ENCODE measurements around the gene LRRC59.
"Not testable (repeated sequence)": the region's sequence is repeated elsewhere in the genome, so short reads cannot be mapped to it uniquely, and the experiment has no call there.

LRRC59 gene

DNA sequence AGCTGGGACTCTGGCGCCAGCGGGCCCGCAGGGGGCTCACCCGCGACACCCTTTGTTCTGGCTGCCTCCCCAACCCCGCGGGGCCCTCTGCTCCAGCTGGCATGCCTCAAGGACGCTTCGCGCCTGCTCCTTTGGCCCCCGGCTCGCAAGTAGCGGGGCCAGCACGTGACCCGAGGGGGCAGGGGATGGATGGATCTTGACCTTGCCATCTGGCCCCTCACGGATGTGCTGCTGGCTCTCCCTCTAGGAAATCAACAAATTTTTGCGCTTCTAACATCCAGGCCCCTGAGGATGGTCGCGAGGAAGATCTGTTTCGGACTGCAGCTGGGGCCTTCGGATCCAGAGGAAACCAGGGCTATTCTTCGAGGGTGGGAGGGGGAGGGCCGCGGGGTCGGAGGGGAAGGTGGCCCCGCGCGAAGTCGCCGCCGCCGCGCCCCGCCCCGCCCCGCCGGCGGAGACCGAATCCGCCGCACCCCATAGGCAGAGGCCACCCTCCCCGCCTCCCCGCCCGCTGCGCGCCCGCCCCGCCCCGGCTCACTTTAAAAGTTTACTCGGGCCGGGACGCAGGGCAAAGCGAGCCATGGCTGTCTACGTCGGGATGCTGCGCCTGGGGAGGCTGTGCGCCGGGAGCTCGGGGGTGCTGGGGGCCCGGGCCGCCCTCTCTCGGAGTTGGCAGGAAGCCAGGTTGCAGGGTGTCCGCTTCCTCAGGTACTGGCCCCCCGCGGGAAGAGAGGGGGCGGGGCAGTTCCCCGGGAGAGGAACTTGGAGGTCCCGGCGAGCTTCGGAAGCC is 28.6 kb upstream of the LRRC59 start, which contains the start of gene ACSF2:
Gene ACSF2 (plus strand): TSS at position 537 of the 790 bp plus-strand sequence. CDS start 44 bp downstream, at position 581.
- DNase-seq (ENCODE audit: low read depth, low spot score), result peak; percentile 20
- peak within 1 kb of the TSS; percentile 69 for H3K4me3 ChIP-seq (ENCODE audit: low read length)

DNA sequence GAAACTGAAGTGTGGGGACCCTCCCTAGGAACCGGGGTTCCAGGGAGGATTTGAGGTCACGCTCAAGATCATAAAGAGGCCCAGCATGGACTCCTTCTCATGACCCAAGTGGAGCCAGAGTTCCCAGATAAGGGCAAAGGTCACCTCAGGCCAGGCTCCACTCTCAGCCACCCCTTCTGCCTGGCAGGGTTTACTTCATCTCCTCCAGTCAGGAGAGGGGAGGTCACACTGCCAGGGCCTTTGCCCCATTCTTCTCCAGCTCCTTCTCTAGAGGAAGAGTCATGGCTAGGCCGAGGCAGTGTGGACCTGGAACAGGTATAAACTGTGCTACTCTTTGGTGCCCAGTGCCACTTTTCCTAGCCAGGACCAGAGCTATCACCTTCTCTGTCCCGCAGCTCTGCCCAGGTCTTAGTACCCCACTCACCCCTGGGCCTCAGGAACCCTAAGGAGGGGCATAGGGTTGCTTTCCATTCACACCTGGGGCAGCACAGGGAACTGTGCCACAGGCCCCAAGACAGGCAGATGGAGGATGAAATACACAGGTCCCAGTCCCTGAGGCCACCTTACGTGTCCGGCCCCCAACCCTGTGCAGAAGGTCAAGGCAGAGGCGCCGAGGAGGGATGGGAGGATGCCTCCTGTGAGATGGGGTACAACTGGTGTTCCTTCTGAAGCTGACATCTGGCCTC is 27.8 kb upstream of the LRRC59 start:
- H3K4me3 ChIP-seq (ENCODE audit: low read length), result peak overlapping the region; percentile 69
- DNase-seq (ENCODE audit: low read depth, low spot score), result no peak

DNA sequence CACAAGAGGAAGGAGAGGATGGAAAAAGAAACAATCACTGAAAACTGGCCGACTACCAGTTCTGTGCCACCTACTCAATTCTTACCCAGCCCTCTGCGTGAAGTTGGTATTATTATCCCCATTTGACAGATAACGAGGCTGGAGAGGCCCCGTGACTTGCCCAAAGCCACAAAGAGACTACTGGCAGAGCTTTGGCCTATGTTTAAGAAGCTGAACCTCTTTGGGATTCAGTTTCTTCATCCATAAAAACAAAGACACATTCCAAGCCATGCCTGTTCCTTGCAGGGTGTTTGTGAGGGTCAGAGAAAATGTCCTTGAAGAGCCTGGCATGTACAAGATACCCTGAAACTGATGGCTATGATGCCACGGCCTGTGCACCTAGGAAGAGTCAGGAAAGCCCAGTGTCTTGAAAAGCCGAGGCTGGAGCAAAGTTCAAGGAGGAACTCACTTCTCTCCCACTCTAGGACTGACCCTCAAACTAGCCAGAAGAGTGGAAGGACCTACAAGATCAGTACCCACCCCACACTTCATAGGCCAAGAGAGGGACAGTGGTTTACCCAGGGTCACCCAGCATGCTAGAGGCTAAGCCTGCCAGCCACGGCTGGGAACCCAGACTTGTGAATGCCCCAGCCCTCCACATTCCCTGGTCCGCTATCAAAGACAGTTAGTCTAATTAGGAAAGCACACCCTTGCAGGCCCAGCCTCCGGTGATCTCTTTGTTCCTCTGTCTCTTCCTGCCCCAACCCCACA is 27.1 kb upstream of the LRRC59 start:
- DNase-seq (ENCODE audit: low read depth, low spot score), result no peak
- no peak overlapping the region for H3K4me3 ChIP-seq (ENCODE audit: low read length)

DNA sequence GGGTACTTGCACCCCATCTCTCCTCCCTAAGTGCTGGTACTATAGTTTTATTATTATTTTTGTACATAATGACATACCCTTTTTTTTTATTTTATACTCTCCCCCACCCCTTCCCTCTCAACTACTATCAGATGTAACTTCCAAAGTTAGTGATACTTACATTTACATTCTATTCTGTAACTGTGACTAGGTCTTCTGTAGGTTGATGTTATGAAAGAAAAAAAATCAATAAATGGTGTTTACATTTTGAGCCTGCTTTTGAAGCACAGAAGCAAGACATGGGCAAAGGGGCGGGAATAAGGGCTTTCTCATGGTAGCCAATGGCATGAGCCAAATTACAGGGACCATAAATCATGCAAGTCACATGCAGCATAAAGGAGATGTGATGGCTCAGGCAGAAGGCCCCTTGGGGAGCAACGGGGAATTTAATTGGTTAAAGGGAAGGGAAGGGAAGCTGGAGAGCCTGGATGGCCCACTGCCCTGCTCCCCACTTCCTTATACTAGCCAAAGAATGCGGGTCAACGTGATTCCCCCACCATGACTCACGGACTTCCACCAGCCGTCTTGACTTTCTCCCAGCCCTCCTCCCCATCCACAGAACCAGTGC is 26.3 kb upstream of the LRRC59 start:
- H3K4me3 ChIP-seq (ENCODE audit: low read length), result no peak overlapping the region
- DNase-seq (ENCODE audit: low read depth, low spot score), result peak; percentile 28

DNA sequence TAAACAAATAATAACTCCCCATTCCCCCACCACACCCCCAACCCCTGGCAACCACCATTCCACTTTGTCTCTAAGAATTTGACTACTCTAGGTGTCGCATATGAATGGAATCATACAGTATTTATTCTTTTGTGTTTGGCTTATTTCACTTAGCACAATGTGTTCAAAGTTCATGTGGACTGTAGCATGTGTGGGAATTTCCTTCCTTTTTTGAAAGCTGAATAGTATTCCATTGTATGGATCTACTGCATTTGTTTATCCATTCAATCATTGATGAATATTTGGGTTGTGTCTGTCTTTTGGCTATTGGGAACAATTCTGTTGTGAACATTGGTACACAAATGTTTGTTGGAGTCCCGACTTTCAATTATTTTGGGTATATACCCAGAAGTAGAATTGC is 25.4 kb upstream of the LRRC59 start:
- H3K4me3 ChIP-seq (ENCODE audit: low read length), result no peak overlapping the region
- DNase-seq (ENCODE audit: low read depth, low spot score), result no peak

DNA sequence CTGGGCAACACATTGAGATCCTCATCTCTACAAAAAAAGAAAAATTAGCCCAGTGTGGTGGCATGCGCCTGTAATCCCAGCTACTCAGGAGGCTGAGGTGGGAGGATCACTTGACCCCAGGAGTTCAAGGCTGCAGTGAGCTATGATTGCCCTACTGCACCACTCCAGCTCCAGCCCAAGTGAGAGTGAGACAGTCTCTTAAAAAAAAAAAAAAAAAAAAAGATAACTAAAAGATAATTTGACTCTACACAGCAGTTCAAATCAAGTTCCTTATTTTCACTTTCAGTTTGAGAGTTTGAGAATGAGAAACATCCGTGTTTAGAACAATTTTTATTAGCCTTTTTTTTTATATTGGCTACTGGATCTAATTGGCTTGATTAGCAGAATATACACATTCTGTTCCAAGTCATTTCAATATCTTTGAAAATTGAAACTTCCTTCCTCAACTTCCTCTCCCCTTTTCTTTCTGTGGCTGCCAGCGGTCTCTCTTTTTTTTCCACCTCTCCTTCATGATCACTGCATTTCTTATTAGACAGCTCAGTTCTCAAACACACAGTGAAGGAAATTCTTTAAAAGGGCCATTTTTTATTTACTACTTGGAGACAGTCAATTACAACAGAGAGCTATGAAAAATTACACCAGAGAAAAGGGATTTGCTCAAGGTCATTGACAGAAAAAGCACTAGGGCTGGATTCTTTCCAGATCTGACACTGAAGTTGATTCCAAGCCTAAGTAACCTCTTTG is 24.2 kb upstream of the LRRC59 start:
- H3K4me3 ChIP-seq (ENCODE audit: low read length), result peak overlapping the region; percentile 30
- peak; percentile 41 for DNase-seq (ENCODE audit: low read depth, low spot score)

DNA sequence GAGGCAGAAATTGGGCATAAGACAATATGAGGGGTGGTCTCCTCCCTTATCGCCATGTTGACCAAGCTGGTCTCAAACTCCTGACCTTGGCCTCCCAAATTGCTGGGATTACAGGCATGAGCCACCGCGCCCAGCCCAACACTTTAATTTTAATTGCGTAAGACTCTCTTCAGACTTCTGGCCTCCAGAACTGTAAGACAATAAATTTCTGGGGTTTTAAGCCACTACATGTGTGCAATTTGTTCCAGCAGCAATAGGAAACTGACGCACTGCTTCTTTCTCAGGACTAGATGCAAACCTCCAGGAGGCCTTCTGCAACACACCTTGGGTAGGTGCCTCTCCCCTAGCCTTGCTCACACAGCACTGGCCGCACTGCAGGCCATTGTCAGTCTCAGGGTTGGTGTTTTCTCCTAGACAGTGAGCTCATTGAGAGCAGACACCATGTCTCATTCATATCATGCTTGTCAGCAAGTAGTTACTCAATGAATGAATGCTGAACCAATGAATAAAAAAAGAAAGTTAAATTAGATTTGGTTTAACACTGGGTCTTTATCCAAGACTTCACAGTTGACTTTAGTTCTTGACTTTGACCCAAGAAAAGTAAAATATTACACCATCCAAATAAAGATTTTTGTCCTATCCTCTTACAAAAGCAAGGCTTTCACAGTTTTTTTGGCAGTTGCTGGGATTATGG is 23.2 kb upstream of the LRRC59 start:
- H3K4me3 ChIP-seq (ENCODE audit: low read length), result no peak overlapping the region
- no peak for DNase-seq (ENCODE audit: low read depth, low spot score)

DNA sequence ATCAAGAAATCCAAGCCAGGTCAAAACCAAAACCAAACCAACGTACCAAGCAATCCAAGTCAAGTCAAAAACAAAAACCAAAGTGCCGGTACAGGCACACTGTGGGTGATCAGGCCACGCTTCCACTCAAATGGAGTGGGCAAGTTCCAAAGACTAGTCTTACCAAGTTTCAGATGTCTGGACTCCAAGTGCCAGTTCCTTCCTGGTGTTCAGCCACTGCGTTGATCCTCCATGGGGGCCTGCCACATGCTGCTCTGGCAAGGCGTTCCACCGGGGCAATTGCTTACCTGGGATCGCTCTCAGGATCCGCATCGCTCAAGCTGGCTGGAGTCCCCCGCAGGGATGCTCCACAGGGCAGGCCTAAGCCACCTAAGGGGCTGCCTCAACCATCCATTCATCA is 22.3 kb upstream of the LRRC59 start:
- DNase-seq (ENCODE audit: low read depth, low spot score); H3K4me3 ChIP-seq (ENCODE audit: low read length): not testable (repeated sequence)

DNA sequence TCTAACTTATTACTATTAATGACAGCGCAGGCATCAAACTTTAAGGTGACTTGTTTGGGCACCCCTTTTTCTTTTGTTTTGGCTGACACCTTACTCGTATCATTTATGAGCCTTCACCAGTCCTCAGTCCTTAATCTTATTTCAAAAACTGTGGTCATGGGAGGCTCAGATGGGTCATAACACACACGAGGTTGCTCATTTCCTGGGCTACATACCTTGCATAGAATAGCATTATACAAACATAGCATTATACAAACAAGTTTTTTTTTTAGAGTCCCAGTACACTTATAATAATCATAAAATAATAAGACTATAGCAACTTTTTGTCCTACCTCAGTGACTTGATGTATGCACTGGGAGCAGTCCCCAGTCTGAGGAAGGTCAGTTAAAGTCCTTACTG is 17.5 kb upstream of the LRRC59 start:
- DNase-seq (ENCODE audit: low read depth, low spot score), result no peak
- H3K4me3 ChIP-seq (ENCODE audit: low read length), result no peak overlapping the region

DNA sequence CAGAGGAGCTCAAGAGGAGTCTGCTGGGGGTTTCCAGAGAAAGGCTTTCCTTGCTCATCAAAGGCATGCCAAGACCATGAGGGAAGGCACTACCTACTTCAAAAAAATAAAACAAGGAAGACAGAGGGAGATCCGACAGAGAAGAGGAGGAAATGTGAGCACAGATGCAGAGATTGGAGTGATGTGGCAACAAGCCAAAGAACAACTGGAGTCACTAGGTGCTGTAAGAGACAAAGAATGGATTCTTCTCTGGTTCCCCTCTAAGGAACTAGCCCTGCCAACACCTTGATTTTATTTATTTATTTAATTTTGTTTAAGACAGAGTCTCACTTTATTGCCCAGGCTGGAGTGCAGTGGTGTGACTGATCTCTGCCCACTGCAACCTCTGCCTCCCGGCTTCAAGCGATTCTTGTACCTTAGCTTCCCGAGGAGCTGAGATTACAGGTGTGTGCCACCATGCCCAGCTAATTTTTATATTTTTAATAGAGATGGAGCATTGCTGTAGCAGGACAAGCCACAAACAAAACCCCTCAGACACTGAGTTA is 14.9 kb upstream of the LRRC59 start:
- no peak overlapping the region for H3K4me3 ChIP-seq (ENCODE audit: low read length)
- DNase-seq (ENCODE audit: low read depth, low spot score), result no peak

DNA sequence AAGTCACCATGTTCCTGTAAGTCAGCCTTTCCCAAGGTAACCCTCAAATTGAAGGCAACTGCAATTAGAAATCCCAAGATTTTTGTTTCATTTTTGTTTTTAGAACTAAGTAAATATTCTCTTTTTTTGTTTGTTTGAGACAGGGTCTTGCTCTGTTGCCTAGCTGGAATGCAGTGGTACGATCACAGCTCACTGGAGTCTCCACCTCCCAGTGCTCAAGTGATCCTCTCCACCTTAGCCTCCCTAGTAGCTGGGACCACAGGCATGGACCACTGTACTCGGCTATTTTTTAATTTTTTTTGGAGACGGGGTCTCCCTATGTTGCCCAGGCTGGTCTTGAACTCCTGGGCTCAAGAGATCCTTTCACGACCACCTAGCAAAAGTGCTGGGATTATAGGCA is 10.6 kb upstream of the LRRC59 start:
- no peak for DNase-seq (ENCODE audit: low read depth, low spot score)
- no peak overlapping the region for H3K4me3 ChIP-seq (ENCODE audit: low read length)

DNA sequence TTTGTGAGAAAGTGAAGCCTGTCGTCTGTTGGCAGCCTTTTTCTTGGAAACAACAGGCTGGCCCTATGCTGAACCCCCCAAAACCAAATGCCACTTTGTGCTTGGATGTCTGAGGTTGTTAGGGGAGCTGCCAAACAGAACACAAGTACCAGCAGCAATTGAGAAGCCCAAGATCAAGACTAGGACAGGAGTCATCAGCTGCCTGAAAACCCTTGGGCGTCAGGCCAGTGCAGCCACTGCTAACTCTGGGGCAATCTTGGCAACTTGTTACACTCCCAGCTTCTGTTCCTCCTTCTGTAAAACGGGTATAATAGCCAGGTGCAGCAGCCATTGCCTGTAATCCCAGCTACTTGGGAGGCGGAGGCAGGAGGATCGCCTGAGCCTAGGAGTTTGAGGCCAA is 9.3 kb upstream of the LRRC59 start:
- H3K4me3 ChIP-seq (ENCODE audit: low read length), result no peak overlapping the region
- no peak for DNase-seq (ENCODE audit: low read depth, low spot score)

DNA sequence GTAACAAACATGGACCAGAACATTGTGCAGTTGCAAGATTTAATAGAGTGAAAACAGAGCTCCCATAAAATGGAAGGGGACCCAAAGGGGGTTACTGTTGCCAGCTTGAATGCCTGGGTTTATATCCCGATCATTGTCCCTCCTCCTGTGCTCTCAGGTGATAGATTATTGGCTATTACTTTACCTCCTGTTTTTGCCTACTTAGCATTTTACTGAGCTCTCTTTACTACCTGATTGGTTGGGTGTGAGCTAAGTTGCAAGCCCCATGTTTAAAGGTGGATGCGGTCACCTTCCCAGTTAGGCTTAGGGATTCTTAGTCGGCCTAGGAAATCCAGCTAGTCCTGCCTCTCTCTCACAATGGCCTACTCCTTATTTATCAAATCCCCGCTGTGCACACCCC is 8.0 kb upstream of the LRRC59 start:
- not testable (repeated sequence) for DNase-seq (ENCODE audit: low read depth, low spot score); H3K4me3 ChIP-seq (ENCODE audit: low read length)

DNA sequence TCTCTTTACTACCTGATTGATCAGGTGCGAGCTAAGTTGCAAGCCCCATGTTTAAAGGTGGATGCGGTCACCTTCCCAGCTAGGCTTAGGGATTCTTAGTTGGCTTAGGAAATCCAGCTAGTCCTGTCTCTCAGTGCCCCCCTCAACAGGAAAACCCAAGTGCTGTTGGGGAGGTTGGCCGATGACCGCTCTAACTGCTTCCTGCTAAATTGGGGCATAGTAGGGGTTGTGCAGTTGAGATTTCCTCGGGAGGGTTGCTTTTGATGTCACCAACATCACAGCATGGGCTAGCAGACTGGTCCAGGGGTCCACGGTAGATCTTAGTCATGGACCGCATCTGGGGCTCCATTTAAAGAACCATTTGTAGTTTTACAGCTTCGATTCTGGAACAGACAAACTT is 2.3 kb upstream of the LRRC59 start:
- not testable (repeated sequence) for DNase-seq (ENCODE audit: low read depth, low spot score); H3K4me3 ChIP-seq (ENCODE audit: low read length)

DNA sequence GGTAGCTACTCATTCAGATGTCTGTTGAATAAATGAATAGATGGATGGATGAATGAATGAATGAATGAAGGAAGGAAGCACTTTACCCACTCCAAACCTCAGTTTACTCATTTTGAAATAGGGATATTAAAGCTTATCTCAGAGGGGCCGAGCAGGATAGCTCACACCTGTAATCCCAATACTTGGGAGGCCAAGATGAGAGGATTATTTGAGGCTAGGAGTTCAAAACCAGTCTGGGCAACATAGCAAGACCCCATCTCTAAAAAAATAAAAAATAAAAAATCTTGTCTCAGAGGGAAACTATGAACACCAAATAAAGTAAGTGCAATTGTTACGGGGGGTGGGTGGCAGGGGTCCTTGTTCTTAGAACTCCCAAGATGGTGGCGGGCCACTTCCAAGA is 1.3 kb upstream of the LRRC59 start:
- not testable (repeated sequence) for DNase-seq (ENCODE audit: low read depth, low spot score)

DNA sequence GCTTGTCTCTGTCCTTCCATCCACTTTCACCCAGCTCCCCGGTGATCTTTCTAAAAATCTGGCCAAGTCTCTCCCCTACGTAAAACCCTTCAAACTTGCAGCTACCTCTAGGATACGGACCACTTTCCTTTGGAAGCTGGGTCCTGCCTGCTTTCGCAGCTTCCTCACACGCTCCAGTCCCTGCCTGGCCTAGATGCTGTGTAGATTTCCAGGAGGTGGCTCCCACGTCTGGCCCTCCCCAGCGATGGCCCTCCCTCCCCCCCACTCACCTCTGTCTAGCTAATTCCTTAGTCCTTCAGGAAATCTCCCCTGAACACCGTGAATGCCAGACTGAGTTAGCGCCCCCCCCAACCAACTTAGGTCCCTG is 579 bp upstream of the LRRC59 start:
- no peak for DNase-seq (ENCODE audit: low read depth, low spot score)
- H3K4me3 ChIP-seq (ENCODE audit: low read length), result peak overlapping the region; percentile 95

More for the DNA sequence above, 1.3 kb upstream of the LRRC59 start:
- not testable (repeated sequence) for H3K4me3 ChIP-seq (ENCODE audit: low read length)

DNA sequence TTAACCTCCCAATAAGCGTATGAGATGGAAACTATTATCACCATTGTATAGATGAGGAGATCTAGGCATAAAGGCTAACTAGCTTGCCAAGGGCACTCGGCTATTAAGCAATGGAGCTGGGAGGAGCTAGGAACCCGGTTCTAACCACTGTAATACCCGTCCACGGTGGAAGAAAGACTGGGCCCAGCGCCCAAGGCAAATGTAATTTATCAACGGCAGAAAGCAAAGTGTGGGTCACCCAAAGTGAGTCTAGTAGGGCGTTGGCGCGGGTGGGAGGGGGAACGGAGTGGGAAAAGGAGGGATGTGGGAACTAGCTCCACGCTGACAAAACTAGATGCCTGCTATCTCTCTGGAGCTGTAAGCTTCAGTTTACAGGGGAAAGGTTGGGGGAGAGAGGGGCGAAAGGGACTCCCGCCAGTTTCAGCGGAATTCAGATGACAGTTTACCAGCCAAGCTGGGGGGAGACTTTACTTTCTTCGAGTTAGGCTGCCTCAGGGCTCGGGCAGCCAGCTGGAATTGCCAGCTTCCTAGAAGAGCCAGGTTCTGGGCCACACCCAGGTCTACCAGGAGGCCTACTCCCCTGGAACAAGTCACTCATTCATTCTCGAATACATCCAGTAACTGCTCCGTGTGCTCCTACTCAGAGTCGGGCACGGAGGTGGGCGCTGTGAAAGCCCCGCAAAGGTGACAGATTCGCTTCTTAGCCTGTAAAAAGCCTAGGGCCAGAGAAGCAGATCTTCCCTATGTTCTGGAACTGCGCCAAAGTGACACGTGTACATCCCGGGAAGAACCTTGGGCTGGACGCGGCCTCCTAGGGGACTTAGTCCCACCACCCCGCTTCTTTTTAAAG is 837 bp downstream of the LRRC59 start:
- peak overlapping the region; percentile 95 for H3K4me3 ChIP-seq (ENCODE audit: low read length)
- no peak for DNase-seq (ENCODE audit: low read depth, low spot score)

Data from Jurkat, Clone E6-1 (cell line).